NB4 (cell line): ENCODE measurements around the gene BTC.

Experiments
- CTCF ChIP-seq: IDR thresholded peaks from one replicate; pipeline ENCODE4 v1.5.1; 2012; ENCODE audit warnings: low read depth, low read length
- POLR2A ChIP-seq: IDR thresholded peaks from 2 replicates; pipeline ENCODE4 v1.6.1; 2011; ENCODE audit warnings: mild to moderate bottlenecking; ENCODE audit not compliant: insufficient read length; ENCODE audit errors: extremely low read depth

- TF ChIP-seq CTCF (no peak), POLR2A (no peak)
Observed at GRCh38 chr4:74758551-74759145, 35.7 kb downstream of the BTC start.
